HG02885 (cell line): Measurements from ENCODE around the gene COMMD1.
"Not testable (repeated sequence)": the region's sequence is repeated elsewhere in the genome, so short reads cannot be mapped to it uniquely, and the experiment has no call there.

ENCODE experiments used
- ATAC-seq: cut with Tn5 transposase; IDR thresholded peaks from one replicate; pipeline ENCODE4 v1.9.1; 2021; ENCODE audit warnings: mild to moderate bottlenecking; ENCODE audit not compliant: unreplicated experiment, poor library complexity

COMMD1 gene

GRCh38 chr2:62119311-62119974, 214.0 kb downstream of the COMMD1 start:
- ATAC-seq, result no peak

GRCh38 chr2:62126239-62126638, 220.8 kb downstream of the COMMD1 start:
- ATAC-seq, result not testable (repeated sequence)

GRCh38 chr2:62133320-62133823, 227.9 kb downstream of the COMMD1 start:
- ATAC-seq, result no peak

GRCh38 chr2:62136956-62137830, 231.7 kb downstream of the COMMD1 start:
- no peak for ATAC-seq

- peak; percentile 68 for ATAC-seq
These were observed 235.1 kb downstream of the COMMD1 start for GRCh38 chr2:62140426-62141141.

GRCh38 chr2:62141142-62141740, 235.8 kb downstream of the COMMD1 start:
- ATAC-seq, result peak; percentile 28

GRCh38 chr2:62142054-62142453, 236.6 kb downstream of the COMMD1 start:
- ATAC-seq, result no peak

GRCh38 chr2:62143696-62144095, 238.2 kb downstream of the COMMD1 start:
- ATAC-seq, result no peak

- ATAC-seq, result no peak
These were observed 239.4 kb downstream of the COMMD1 start for GRCh38 chr2:62144689-62145477.

- no peak for ATAC-seq
These were observed 240.1 kb downstream of the COMMD1 start for GRCh38 chr2:62145478-62146100.

- not testable (repeated sequence) for ATAC-seq
These were observed 241.3 kb downstream of the COMMD1 start for GRCh38 chr2:62146790-62147189.

GRCh38 chr2:62147610-62148301, 242.3 kb downstream of the COMMD1 start:
- no peak for ATAC-seq

GRCh38 chr2:62149708-62150107, 244.2 kb downstream of the COMMD1 start:
- ATAC-seq, result no peak

- no peak for ATAC-seq
These were observed 245.3 kb downstream of the COMMD1 start for GRCh38 chr2:62150597-62151305.

- no peak for ATAC-seq
These were observed 245.8 kb downstream of the COMMD1 start for GRCh38 chr2:62151306-62151638.

GRCh38 chr2:62152000-62152399, 246.5 kb downstream of the COMMD1 start:
- ATAC-seq, result no peak

- no peak for ATAC-seq
These were observed 251.5 kb downstream of the COMMD1 start for GRCh38 chr2:62156861-62157496.
